ENCODE results near the gene IFNA13.

The IFNA13 gene

GRCh38 chr9:21367957-21368356, at the start of gene IFNA13:
Gene IFNA13, minus strand, starts transcription at chr9:21368057. Its CDS starts 47 bp downstream, at chr9:21368010.
- H3K27me3 ChIP-seq (ENCODE audit: insufficient read depth, low read length, poor library complexity, severe bottlenecking): no peaks in the 10 kb centered on the region
- no peaks in the 10 kb centered on the region for H3K9me3 ChIP-seq (ENCODE audit: insufficient read depth, low read depth, low read length)
- H3K79me2 ChIP-seq (ENCODE audit: insufficient read depth, low read length): no peaks in the 10 kb centered on the region
- TF ChIP-seq, protein P1, sequence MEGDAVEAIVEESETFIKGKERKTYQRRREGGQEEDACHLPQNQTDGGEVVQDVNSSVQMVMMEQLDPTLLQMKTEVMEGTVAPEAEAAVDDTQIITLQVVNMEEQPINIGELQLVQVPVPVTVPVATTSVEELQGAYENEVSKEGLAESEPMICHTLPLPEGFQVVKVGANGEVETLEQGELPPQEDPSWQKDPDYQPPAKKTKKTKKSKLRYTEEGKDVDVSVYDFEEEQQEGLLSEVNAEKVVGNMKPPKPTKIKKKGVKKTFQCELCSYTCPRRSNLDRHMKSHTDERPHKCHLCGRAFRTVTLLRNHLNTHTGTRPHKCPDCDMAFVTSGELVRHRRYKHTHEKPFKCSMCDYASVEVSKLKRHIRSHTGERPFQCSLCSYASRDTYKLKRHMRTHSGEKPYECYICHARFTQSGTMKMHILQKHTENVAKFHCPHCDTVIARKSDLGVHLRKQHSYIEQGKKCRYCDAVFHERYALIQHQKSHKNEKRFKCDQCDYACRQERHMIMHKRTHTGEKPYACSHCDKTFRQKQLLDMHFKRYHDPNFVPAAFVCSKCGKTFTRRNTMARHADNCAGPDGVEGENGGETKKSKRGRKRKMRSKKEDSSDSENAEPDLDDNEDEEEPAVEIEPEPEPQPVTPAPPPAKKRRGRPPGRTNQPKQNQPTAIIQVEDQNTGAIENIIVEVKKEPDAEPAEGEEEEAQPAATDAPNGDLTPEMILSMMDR (conservative IDR thresholded peaks at IDR 0.05; ENCODE audit: low read length): no peak
- no peak for TF ChIP-seq EZH2phosphoT487 (IDR thresholded peaks at IDR 0.05; ENCODE audit: borderline replicate concordance)
- H3F3A ChIP-seq (ENCODE audit: low read depth): no peaks in the 10 kb centered on the region
- H3K4me2 ChIP-seq (ENCODE audit: low read depth, low read length, poor library complexity, severe bottlenecking): no peak within 1 kb of the TSS
- no peak within 1 kb of the TSS for H3K4me3 ChIP-seq (ENCODE audit: low read length, poor library complexity, severe bottlenecking)
- H2AFZ ChIP-seq (ENCODE audit: low read length): no peak within 1 kb of the TSS
- no peaks in the 10 kb centered on the region for H3K9me2 ChIP-seq (replicated peaks; ENCODE audit: low read depth, low read length)
- no peaks in the 10 kb centered on the region for H3K36me3 ChIP-seq (ENCODE audit: insufficient read depth, low read length)
- H3K4me1 ChIP-seq (ENCODE audit: insufficient read depth, low read length, poor library complexity, severe bottlenecking): no peaks in the 10 kb centered on the region
- no peak within 1 kb of the TSS for H3K9ac ChIP-seq (ENCODE audit: low read depth, low read length, poor library complexity, severe bottlenecking)
- H4K20me1 ChIP-seq (ENCODE audit: insufficient read depth, low read length, poor library complexity, severe bottlenecking): no peaks in the 10 kb centered on the region

DNA sequence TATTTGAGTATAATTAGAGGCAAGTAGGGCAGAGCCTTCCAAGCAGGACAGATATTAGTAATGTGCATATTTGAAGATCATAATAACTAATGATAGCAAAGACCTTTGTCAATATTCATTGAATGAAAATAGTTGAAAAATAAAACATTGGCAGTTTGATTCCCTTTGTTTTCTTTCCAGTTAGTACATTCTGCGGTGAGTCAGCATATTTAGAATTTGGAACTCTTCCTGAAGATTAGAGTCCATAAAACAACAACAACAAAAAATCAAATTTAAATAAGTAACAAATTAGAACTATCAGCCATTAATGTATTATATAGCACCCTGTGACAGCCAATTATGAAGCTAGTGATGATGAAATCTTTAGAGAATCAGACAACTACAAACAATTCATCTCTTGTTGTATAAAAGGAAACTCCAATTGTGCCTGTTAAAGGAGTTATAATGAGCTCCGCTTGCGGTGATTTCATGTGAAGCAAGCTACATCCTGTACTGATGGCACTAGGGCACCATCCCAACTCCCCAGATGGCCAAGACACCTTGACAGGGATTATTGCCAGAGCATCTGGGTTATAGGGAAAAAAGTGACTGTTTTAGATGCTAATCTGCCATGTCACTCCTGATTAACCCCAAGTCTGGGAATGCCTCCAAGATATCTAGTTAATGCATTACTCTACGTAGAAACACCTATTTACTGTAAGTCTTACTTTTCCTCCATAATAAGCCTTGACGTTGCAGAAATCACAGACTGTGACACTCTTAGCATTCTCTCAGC, 47.8 kb upstream of the IFNA13 start:
- Histone ChIP-seq H4K20me1 (ENCODE audit: insufficient read depth, low read length, poor library complexity, severe bottlenecking) (no peaks in the 10 kb centered on the region), H3K27me3 (ENCODE audit: insufficient read depth, low read length, poor library complexity, severe bottlenecking) (no peaks in the 10 kb centered on the region), H3K9ac (ENCODE audit: low read depth, low read length, poor library complexity, severe bottlenecking) (no peak overlapping the region), H3K79me2 (ENCODE audit: insufficient read depth, low read length) (no peaks in the 10 kb centered on the region), H3K4me1 (ENCODE audit: insufficient read depth, low read length, poor library complexity, severe bottlenecking) (no peaks in the 10 kb centered on the region), H3K4me2 (ENCODE audit: low read depth, low read length, poor library complexity, severe bottlenecking) (no peak overlapping the region), H3K4me3 (ENCODE audit: low read length, poor library complexity, severe bottlenecking) (no peak overlapping the region), H3F3A (ENCODE audit: low read depth) (no peaks in the 10 kb centered on the region), H2AFZ (ENCODE audit: low read length) (no peak overlapping the region), H3K9me2 (replicated peaks; ENCODE audit: low read depth, low read length) (no peaks in the 10 kb centered on the region), H3K36me3 (ENCODE audit: insufficient read depth, low read length) (no peaks in the 10 kb centered on the region), H3K9me3 (ENCODE audit: insufficient read depth, low read depth, low read length) (no peaks in the 10 kb centered on the region)
- no peak for TF ChIP-seq EZH2phosphoT487 (IDR thresholded peaks at IDR 0.05; ENCODE audit: borderline replicate concordance)
- TF ChIP-seq, protein P1 (conservative IDR thresholded peaks at IDR 0.05; ENCODE audit: low read length): no peak

DNA sequence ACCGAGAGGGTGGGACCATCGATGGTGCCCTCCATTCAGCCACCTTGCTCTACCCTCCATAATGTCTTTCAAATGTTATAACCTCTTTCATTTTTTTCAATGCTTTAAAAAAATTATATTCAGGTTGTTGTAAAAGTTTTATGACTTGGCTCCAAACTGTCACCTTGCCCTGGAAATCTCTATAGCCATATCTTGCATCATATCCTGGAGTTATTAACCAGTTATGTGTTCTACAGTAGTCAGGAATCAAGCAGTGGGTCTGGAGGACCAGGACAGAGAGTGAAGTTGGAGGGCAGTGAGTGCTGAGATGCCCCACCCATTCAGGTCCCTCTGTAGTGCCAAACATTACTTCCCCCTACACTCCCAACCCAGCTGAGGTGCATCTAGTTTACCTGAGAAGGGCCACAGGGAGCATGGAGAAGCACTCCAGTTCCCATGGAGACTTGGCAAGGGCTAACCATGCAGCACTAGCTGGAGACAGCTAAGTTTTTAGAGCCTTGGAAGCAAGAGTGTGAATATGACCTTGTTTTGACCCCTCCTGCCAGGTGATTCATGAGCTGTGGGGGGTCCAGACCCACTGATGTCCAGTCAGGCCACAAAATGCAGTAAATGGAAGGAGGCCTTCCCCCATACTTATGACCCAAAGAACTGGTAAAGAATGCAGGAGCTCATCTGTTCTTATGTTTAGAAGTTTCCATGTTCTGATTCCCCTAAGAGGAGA, 46.5 kb upstream of the IFNA13 start:
- no peaks in the 10 kb centered on the region for H3K27me3 ChIP-seq (ENCODE audit: insufficient read depth, low read length, poor library complexity, severe bottlenecking)

More for the DNA sequence above, 46.5 kb upstream of the IFNA13 start:
- H3K4me3 ChIP-seq (ENCODE audit: low read length, poor library complexity, severe bottlenecking): no peak overlapping the region
- H3K4me1 ChIP-seq (ENCODE audit: insufficient read depth, low read length, poor library complexity, severe bottlenecking): no peaks in the 10 kb centered on the region
- H3K4me2 ChIP-seq (ENCODE audit: low read depth, low read length, poor library complexity, severe bottlenecking): no peak overlapping the region
- H3K9me2 ChIP-seq (replicated peaks; ENCODE audit: low read depth, low read length): no peaks in the 10 kb centered on the region
- H3F3A ChIP-seq (ENCODE audit: low read depth): no peaks in the 10 kb centered on the region
- no peaks in the 10 kb centered on the region for H3K36me3 ChIP-seq (ENCODE audit: insufficient read depth, low read length)
- H3K9ac ChIP-seq (ENCODE audit: low read depth, low read length, poor library complexity, severe bottlenecking): no peak overlapping the region
- TF ChIP-seq, protein P1 (conservative IDR thresholded peaks at IDR 0.05; ENCODE audit: low read length): no peak
- no peak for TF ChIP-seq EZH2phosphoT487 (IDR thresholded peaks at IDR 0.05; ENCODE audit: borderline replicate concordance)
- peak overlapping the region; percentile 69; the same call in 1 of the 2 replicates for H2AFZ ChIP-seq (ENCODE audit: low read length)
- H4K20me1 ChIP-seq (ENCODE audit: insufficient read depth, low read length, poor library complexity, severe bottlenecking): no peaks in the 10 kb centered on the region
- H3K79me2 ChIP-seq (ENCODE audit: insufficient read depth, low read length): no peaks in the 10 kb centered on the region
- H3K9me3 ChIP-seq (ENCODE audit: insufficient read depth, low read depth, low read length): no peaks in the 10 kb centered on the region
